Left ventricle myocardium inferior (tissue), 1 donor: ENCODE results near the gene BCAS3. TPM values are rescaled to one million over a fixed set of nuclear protein-coding genes. Genes with fewer than 3 reads are reported as not detected.

Source experiments
- DNase-seq: peaks from one replicate; pipeline ENCODE4 v3.0.0-alpha.2; 2020
- H3K27ac ChIP-seq: fragments of 200-600 bp; replicated peaks from 2 replicates; pipeline ENCODE4 v1.8.0; 2021
- H3K27me3 ChIP-seq: fragments of 200-600 bp; 2 replicates; pipeline ENCODE4 v1.8.0; 2021; ENCODE audit warnings: low read depth
- H3K36me3 ChIP-seq: fragments of 200-600 bp; 2 replicates; pipeline ENCODE4 v1.8.0; 2021
- H3K4me1 ChIP-seq: fragments of 200-600 bp; 2 replicates; pipeline ENCODE4 v1.8.0; 2021
- H3K4me3 ChIP-seq: fragments of 200-600 bp; 2 replicates; pipeline ENCODE4 v1.8.0; 2021; ENCODE audit warnings: mild to moderate bottlenecking, moderate library complexity
- H3K9me3 ChIP-seq: fragments of 200-600 bp; replicated peaks from 2 replicates; pipeline ENCODE4 v1.8.0; 2021
- intact Hi-C: fragments of 100-400 bp; cut with micrococcal nuclease; formaldehyde crosslinking; loops from one replicate; pipeline ENCODE4 v1.11.0; 2022
- total RNA-seq: library from RNA; stranded (reverse); fragmentation: NEBNext Ultra II Directional; extraction: Animal tissue kit (Norgen Biotek cat#: 25700); gene quantifications from one replicate; pipeline ENCODE4 v1.2.1, GENCODE V29; 2021
- TF ChIP-seq, protein P1 (sequence below): fragments of 200-600 bp; IDR thresholded peaks from 2 replicates; pipeline ENCODE4 v1.8.0; 2021; ENCODE audit warnings: antibody characterized with exemption, mild to moderate bottlenecking, borderline replicate concordance
- donor health status: DM: no; HTN: yes; CAD: no; lungs with severe emphysema.

Gene BCAS3
- total RNA-seq, 1 donor from 2014 or later: 16.5 TPM

DNA sequence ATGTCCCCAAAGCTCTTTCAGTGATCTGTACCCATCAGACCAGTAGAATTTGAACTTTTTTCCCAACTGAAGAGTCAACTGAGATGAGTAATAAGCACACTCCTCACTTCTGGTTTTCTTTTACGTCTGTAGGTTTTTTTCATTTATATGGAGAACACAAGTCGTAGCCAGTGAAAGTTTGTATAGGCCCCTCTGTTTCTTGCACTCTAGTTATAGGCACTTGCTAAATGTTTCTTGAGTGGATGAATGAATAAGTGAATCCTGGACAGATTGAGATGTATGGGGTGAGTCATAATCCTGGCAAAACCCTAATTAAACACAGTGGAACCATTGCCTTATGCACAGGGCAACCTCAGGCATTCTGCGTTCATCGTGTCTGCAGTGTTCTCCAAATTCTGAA lies 528.3 kb downstream of the BCAS3 start:
- Histone ChIP-seq H3K27me3 (no peaks in the 10 kb centered on the region), H3K4me1 (peaks cover 19% of the 10 kb centered on the region), H3K9me3 (no peaks in the 10 kb centered on the region), H3K4me3 (no peak overlapping the region), H3K27ac (peak overlapping the region; percentile 71), H3K36me3 (no peaks in the 10 kb centered on the region)
- intact Hi-C loops: no loop called here
- TF ChIP-seq, protein P1, sequence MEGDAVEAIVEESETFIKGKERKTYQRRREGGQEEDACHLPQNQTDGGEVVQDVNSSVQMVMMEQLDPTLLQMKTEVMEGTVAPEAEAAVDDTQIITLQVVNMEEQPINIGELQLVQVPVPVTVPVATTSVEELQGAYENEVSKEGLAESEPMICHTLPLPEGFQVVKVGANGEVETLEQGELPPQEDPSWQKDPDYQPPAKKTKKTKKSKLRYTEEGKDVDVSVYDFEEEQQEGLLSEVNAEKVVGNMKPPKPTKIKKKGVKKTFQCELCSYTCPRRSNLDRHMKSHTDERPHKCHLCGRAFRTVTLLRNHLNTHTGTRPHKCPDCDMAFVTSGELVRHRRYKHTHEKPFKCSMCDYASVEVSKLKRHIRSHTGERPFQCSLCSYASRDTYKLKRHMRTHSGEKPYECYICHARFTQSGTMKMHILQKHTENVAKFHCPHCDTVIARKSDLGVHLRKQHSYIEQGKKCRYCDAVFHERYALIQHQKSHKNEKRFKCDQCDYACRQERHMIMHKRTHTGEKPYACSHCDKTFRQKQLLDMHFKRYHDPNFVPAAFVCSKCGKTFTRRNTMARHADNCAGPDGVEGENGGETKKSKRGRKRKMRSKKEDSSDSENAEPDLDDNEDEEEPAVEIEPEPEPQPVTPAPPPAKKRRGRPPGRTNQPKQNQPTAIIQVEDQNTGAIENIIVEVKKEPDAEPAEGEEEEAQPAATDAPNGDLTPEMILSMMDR: no peak
- no peak for DNase-seq

DNA sequence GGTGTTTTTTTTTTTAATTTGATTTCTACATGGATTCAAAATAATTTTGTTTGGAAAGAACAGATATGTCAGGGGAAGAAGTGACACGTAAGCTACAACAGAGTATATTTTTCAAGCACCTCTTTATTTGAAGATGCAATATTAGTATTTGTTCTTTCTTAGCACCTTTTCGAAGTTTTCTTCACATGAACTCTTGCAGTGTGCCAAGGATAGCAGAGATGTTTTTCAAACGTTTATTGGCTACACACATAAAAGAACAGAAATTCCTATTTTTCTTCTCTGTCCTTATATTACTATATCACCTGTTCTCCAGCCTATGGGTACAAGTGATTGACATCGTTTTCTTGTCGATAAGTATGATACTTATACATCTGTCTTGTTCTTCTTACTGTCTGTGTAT lies 529.3 kb downstream of the BCAS3 start:
- no peak for DNase-seq
- intact Hi-C loops: no loop called here
- peaks cover 19% of the 10 kb centered on the region for H3K4me1 ChIP-seq

DNA sequence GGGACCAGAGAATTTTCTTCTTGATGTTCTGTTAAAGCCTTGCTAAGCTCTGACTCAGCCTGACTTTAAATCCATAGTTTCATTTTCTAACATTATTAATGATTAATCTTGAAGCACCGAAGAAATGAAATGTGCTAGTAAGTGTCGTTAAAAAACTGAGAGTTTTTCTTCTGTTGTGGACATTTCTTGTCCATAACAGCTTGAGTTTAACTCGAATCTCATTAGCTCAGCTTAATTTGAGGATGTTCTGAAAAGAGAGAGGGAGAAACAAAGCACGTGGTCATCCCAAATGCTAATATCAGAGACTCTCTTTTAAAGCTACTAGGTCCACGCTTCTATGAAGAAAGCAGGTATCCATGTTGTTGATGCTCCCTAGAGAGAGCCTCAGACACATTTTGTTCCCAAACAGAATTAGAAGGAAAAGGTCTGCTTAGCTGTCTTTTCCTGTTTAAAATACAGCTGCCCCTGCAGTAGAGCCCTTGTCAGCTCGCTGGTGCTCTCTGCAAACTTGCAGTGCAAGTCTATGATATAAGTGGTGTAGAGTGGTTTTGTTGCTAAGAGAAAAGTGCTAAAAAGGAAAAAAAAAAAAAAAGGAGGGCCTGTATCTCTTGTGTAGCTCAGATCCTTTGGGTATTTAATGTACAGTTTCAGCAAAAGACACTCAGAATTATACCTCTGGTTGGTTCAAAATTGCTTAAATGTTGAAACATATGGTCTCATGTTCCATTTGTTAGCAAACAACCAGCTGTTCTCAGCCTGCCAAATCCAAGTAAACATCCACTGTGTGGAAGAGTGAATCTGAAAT lies 530.9 kb downstream of the BCAS3 start:
- H3K4me1 ChIP-seq: peaks cover 19% of the 10 kb centered on the region

More for the DNA sequence above, 529.3 kb downstream of the BCAS3 start:
- TF ChIP-seq, protein P1: no peak
- no peaks in the 10 kb centered on the region for H3K36me3 ChIP-seq
- H3K27me3 ChIP-seq: no peaks in the 10 kb centered on the region
- no peak overlapping the region for H3K4me3 ChIP-seq
- H3K9me3 ChIP-seq: no peaks in the 10 kb centered on the region
- H3K27ac ChIP-seq: no peak overlapping the region

DNA sequence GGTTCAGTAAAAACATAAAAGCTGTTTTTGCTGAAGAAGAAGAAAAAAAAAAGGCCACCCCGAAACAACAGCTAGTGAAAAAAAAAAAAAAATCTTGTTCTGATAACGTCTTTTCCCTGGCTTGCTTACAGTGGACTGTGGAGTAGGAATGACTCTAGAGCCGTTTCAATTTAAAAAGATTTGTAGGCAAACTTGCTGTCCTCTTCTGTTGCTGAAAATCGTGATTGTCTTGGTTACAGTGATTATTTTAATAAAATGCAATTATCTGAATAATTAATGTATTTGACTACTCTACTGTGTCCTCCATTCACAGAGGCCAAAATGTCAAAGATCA lies 531.4 kb downstream of the BCAS3 start:
- DNase-seq: no peak
- peaks cover 19% of the 10 kb centered on the region for H3K4me1 ChIP-seq
- no peaks in the 10 kb centered on the region for H3K27me3 ChIP-seq
- intact Hi-C loops: no loop called here
- peak overlapping the region; percentile 27 for H3K4me3 ChIP-seq
- peak overlapping the region; percentile 76 for H3K27ac ChIP-seq
- H3K36me3 ChIP-seq: no peaks in the 10 kb centered on the region
- TF ChIP-seq, protein P1: no peak
- H3K9me3 ChIP-seq: no peaks in the 10 kb centered on the region

More for the DNA sequence above, 530.9 kb downstream of the BCAS3 start:
- Histone ChIP-seq H3K4me3 (peak overlapping the region; percentile 27), H3K36me3 (no peaks in the 10 kb centered on the region), H3K27ac (peak overlapping the region; percentile 76), H3K9me3 (no peaks in the 10 kb centered on the region), H3K27me3 (no peaks in the 10 kb centered on the region)
- intact Hi-C loops: no loop called here
- TF ChIP-seq, protein P1: no peak
- DNase-seq: no peak

- TF ChIP-seq, protein P1: no peak
- no peaks in the 10 kb centered on the region for H3K9me3 ChIP-seq
- H3K4me3 ChIP-seq: peak overlapping the region; percentile 27
- H3K36me3 ChIP-seq: no peaks in the 10 kb centered on the region
- H3K27ac ChIP-seq: peak overlapping the region; percentile 76
- H3K4me1 ChIP-seq: peaks cover 19% of the 10 kb centered on the region
- H3K27me3 ChIP-seq: no peaks in the 10 kb centered on the region
- intact Hi-C loops: no loop called here
- no peak for DNase-seq
Observed at GRCh38 chr17:61209525-61209924, 531.9 kb downstream of the BCAS3 start.
